DND-41 (cell line): ENCODE data around the gene DPP6.

ENCODE experiments used
- ATAC-seq: fragments of 200-7000 bp; cut with Tn5 transposase; 3 replicates; pipeline ENCODE4 v1.9.1; 2021; ENCODE audit warnings: low read depth; ENCODE audit not compliant: insufficient read depth
- DNase-seq: peaks from one replicate; pipeline ENCODE4 v3.0.0-alpha.2; 2020
- H2AFZ ChIP-seq: 2 replicates; pipeline ENCODE4 v1.6.0; 2012; ENCODE audit warnings: low read depth, low read length
- H3K27ac ChIP-seq: 2 replicates; pipeline ENCODE4 v1.5.1; 2012; ENCODE audit warnings: low read length, inconsistent platforms
- H3K27me3 ChIP-seq: fragments of 200-600 bp; sonication (generic); 2 replicates; pipeline ENCODE4 v1.6.0; 2012; ENCODE audit warnings: low read length, mild to moderate bottlenecking, inconsistent platforms; ENCODE audit not compliant: insufficient read depth, poor library complexity
- H3K36me3 ChIP-seq: 2 replicates; pipeline ENCODE4 v1.5.1; 2012; ENCODE audit warnings: low read length, inconsistent platforms; ENCODE audit not compliant: insufficient read depth
- H3K4me1 ChIP-seq: 2 replicates; pipeline ENCODE4 v1.5.1; 2012; ENCODE audit warnings: mild to moderate bottlenecking, low read length; ENCODE audit not compliant: insufficient read depth
- H3K4me2 ChIP-seq: 2 replicates; pipeline ENCODE4 v1.6.0; 2012; ENCODE audit warnings: mild to moderate bottlenecking, moderate library complexity, low read length, inconsistent platforms; ENCODE audit not compliant: insufficient read depth
- H3K4me3 ChIP-seq, 2 experiments: fragments of 200-600 bp in 1 of 2; shearing (Covaris generic) in 1 of 2; 2 replicates each; pipeline ENCODE4 v1.5.1; 2012 to 2016; ENCODE audit warnings: inconsistent platforms in 2 of 2, low read length in 2 of 2, mild to moderate bottlenecking in 2 of 2, low read depth in 1 of 2, moderate library complexity in 1 of 2
- H3K79me2 ChIP-seq: 2 replicates; pipeline ENCODE4 v1.6.0; 2012; ENCODE audit warnings: low read length, inconsistent platforms; ENCODE audit not compliant: insufficient read depth
- H3K9ac ChIP-seq: 2 replicates; pipeline ENCODE4 v1.6.0; 2012; ENCODE audit warnings: low read depth, mild to moderate bottlenecking, inconsistent platforms, low read length, moderate library complexity
- H3K9me3 ChIP-seq: 2 replicates; pipeline ENCODE4 v1.5.1; 2012; ENCODE audit warnings: low read length, moderate library complexity, mild to moderate bottlenecking, inconsistent platforms; ENCODE audit not compliant: insufficient read depth, severe bottlenecking
- H4K20me1 ChIP-seq: 2 replicates; pipeline ENCODE4 v1.6.0; 2012; ENCODE audit warnings: low read length; ENCODE audit not compliant: insufficient read depth
- CTCF ChIP-seq: IDR thresholded peaks from 2 replicates; pipeline ENCODE4 v1.5.1; 2012; ENCODE audit warnings: borderline replicate concordance, low read length, moderate library complexity, mild to moderate bottlenecking; ENCODE audit not compliant: poor library complexity, severe bottlenecking; ENCODE audit errors: extremely low read depth
- EZH2 ChIP-seq: IDR thresholded peaks from 3 replicates; pipeline ENCODE4 v1.6.1; 2012; ENCODE audit warnings: borderline replicate concordance, low read depth, mild to moderate bottlenecking, moderate library complexity, low read length, inconsistent platforms; ENCODE audit not compliant: severe bottlenecking

DPP6 gene

DNA sequence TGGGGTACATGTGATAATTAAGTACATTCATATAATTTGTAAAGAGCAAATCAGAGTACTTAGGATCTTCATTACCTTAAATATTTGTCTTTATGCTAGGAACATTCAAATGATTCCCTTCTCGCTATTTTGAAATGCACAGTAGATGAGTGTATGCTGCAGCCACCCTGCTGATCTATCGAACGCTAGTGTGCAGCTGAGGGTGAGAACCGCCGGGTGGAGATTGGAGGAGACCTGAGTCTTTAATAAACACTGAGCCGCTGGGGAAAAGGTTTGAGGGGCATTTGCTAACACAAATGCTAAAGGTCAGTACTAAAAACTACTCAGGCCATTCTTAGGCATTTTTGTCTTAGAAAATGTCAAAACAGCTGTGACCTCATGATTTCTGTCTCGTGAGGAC lies 148.0 kb downstream of the DPP6 start:
- TF ChIP-seq EZH2 (no peak), CTCF (no peak)
- Histone ChIP-seq H3K4me3 (no peak overlapping the region), H3K27ac (no peak overlapping the region), H3K9me3 (no peaks in the 10 kb centered on the region), H3K27me3 (no peaks in the 10 kb centered on the region), H3K4me2 (no peak overlapping the region), H3K79me2 (no peaks in the 10 kb centered on the region), H2AFZ (no peak overlapping the region), H4K20me1 (no peaks in the 10 kb centered on the region), H3K9ac (no peak overlapping the region), H3K4me1 (no peaks in the 10 kb centered on the region), H3K36me3 (no peaks in the 10 kb centered on the region)
- DNase-seq (no peak), ATAC-seq (no peak)

GRCh38 chr7:154202002-154202401 lies 149.8 kb downstream of the DPP6 start:
- TF ChIP-seq CTCF (no peak), EZH2 (no peak)
- Histone ChIP-seq H3K4me2 (no peak overlapping the region), H3K79me2 (no peaks in the 10 kb centered on the region), H2AFZ (no peak overlapping the region), H3K9ac (no peak overlapping the region), H3K9me3 (no peaks in the 10 kb centered on the region), H3K27me3 (no peaks in the 10 kb centered on the region), H3K27ac (no peak overlapping the region), H3K4me3 (no peak overlapping the region), H3K4me1 (no peaks in the 10 kb centered on the region), H4K20me1 (no peaks in the 10 kb centered on the region), H3K36me3 (no peaks in the 10 kb centered on the region)
- ATAC-seq (no peak), DNase-seq (no peak)

DNA sequence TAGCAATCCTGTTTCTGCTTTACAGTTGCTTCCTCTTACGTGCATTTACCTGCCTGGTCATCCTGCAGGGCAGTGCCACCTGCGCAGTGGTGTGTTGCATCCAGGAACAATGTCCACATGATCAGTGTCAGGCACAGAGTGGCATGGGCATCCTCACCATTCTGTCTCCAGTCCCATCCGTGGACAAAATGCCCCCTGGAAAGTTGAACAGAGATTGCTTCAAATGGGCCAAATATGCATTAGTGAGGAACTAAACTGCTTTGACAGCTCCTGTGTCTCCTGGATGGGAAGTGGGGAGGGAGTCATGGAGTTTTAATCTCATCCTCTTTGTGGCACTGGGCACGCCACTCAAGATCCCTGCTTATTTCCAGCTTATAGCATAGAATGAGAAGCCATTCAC lies 151.8 kb downstream of the DPP6 start:
- no peak overlapping the region for H3K27ac ChIP-seq
- no peaks in the 10 kb centered on the region for H3K9me3 ChIP-seq
- no peaks in the 10 kb centered on the region for H3K27me3 ChIP-seq
- H3K4me1 ChIP-seq, result no peaks in the 10 kb centered on the region
- DNase-seq (no peak), ATAC-seq (no peak)
- TF ChIP-seq CTCF (no peak), EZH2 (no peak)
- H3K9ac ChIP-seq, result no peak overlapping the region
- no peaks in the 10 kb centered on the region for H3K36me3 ChIP-seq
- no peaks in the 10 kb centered on the region for H4K20me1 ChIP-seq
- no peak overlapping the region for H3K4me3 ChIP-seq
- H2AFZ ChIP-seq, result no peak overlapping the region
- H3K4me2 ChIP-seq, result no peak overlapping the region
- no peaks in the 10 kb centered on the region for H3K79me2 ChIP-seq

DNA sequence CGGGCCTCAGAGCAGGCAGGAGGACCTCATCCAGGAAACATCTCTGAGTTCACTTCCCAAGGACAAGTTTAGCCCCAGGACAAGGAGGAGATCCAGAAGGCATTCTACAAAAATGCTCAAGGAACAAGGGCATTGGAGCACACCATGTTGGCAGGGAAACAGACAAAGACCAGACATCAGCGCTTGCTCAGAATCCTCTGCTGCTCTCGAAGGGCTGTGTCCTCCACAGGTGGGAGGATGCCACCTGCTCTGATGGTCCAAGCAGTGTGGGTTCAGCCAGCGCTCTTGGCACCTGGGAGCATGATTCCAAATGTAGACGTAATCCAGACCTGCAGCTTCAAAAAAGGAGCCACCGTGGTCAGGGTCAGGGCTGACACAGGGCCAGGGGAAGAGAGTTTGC lies 160.7 kb downstream of the DPP6 start:
- H3K79me2 ChIP-seq, result no peaks in the 10 kb centered on the region
- no peaks in the 10 kb centered on the region for H3K27me3 ChIP-seq
- no peaks in the 10 kb centered on the region for H3K9me3 ChIP-seq
- H3K27ac ChIP-seq, result no peak overlapping the region
- no peak for DNase-seq
- H2AFZ ChIP-seq, result no peak overlapping the region
- no peaks in the 10 kb centered on the region for H3K36me3 ChIP-seq
- no peak overlapping the region for H3K9ac ChIP-seq
- ATAC-seq, result no peak
- H3K4me1 ChIP-seq, result no peaks in the 10 kb centered on the region
- H3K4me3 ChIP-seq, result no peak overlapping the region
- TF ChIP-seq EZH2 (no peak), CTCF (no peak)
- no peaks in the 10 kb centered on the region for H4K20me1 ChIP-seq
- no peak overlapping the region for H3K4me2 ChIP-seq
